ENCODE measurements around the gene IL17RE.
"Not testable (repeated sequence)": the region's sequence is repeated elsewhere in the genome, so short reads cannot be mapped to it uniquely, and the experiment has no call there.

The IL17RE gene, protein sequence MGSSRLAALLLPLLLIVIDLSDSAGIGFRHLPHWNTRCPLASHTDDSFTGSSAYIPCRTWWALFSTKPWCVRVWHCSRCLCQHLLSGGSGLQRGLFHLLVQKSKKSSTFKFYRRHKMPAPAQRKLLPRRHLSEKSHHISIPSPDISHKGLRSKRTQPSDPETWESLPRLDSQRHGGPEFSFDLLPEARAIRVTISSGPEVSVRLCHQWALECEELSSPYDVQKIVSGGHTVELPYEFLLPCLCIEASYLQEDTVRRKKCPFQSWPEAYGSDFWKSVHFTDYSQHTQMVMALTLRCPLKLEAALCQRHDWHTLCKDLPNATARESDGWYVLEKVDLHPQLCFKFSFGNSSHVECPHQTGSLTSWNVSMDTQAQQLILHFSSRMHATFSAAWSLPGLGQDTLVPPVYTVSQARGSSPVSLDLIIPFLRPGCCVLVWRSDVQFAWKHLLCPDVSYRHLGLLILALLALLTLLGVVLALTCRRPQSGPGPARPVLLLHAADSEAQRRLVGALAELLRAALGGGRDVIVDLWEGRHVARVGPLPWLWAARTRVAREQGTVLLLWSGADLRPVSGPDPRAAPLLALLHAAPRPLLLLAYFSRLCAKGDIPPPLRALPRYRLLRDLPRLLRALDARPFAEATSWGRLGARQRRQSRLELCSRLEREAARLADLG

DNA sequence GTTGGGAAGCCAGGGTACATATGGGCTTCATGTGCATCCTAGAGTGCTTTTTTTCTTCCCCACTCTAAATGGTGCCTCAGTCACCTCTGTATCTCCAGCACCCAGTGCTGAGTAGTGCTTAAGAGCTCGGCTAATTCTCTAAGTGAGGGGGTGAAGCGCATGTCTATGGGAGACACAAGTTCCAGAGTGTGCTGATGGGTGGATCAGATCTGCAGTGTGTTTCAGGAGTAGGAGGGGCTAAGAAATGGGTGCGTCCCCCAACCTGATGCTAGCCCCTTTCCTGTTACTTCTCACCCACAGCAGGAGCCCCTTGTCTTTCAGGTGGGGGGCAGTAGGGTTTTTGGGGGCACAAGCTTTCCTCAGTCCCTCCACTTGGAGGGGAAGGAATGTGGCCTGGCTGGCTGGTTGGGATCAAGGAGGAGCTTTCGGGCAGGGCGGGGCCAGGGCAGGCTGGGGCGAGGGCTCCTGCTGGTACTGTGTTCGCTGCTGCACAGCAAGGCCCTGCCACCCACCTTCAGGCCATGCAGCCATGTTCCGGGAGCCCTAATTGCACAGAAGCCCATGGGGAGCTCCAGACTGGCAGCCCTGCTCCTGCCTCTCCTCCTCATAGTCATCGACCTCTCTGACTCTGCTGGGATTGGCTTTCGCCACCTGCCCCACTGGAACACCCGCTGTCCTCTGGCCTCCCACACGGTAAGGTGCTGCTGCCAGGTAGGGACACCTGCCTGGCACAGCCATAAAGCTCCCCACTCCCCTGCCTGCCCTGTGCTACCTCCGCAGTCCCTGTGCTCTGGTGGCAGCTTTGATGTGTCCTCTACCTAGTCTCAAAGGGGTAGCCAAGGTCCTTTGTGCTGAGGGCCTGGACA lies at the start of gene IL17RE:
TSS of gene IL17RE (plus strand) at position 477 of the 866 bp plus-strand sequence. CDS start at position 562, 85 bp downstream.
- Histone ChIP-seq H3K4me1 (ENCODE audit: control insufficient read depth, insufficient read depth, low read length, unreplicated experiment) (peaks cover 39% of the 10 kb centered on the region), H3K79me2 (ENCODE audit: control insufficient read depth, insufficient read depth, low read length, unreplicated experiment) (no peaks in the 10 kb centered on the region), H2AFZ (ENCODE audit: low read length, unreplicated experiment) (peak within 1 kb of the TSS; percentile 96), H3K4me3 (ENCODE audit: low read depth, low read length) (peak within 1 kb of the TSS; percentile 50), H3K27ac (ENCODE audit: low read depth, low read length) (peak within 1 kb of the TSS; percentile 51), H3K36me3 (ENCODE audit: insufficient read depth, low read length) (no peaks in the 10 kb centered on the region), H3K27me3 (ENCODE audit: insufficient read depth, low read length) (no peaks in the 10 kb centered on the region)

DNA sequence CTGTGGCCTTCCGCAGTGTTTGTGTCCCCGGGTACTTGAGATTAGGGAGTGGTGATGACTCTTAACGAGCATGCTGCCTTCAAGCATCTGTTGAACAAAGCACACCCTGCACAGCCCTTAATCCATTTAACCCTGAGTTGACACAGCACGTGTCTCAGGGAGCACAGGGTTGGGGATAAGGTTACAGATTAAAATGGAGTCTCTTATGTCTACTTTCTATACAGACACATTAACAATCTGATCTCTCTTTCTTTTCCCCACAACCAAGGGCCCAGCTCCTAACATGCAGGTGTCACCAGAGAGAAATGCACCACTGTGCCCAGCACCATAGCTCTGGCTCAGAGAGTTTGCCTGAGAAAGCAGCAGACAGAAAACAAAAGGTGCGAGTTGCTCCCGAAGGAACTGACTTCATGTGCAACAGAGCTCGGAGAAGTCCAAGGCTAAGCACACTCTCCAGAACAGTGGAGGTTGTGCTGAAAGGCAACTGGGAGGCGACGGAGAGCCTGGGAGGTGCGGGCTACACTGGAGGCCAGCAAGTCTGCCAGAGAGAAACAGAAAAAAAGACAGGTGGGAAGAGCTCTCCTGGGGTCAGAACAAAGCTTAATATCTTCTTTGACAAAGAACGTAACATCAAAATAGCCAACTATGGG lies 48.2 kb upstream of the IL17RE start:
- not testable (repeated sequence) for H3K4me1 ChIP-seq (ENCODE audit: control insufficient read depth, insufficient read depth, low read length, unreplicated experiment); H3K27me3 ChIP-seq (ENCODE audit: insufficient read depth, low read length); H2AFZ ChIP-seq (ENCODE audit: low read length, unreplicated experiment); H3K27ac ChIP-seq (ENCODE audit: low read depth, low read length); H3K79me2 ChIP-seq (ENCODE audit: control insufficient read depth, insufficient read depth, low read length, unreplicated experiment); H3K4me3 ChIP-seq (ENCODE audit: low read depth, low read length); H3K36me3 ChIP-seq (ENCODE audit: insufficient read depth, low read length)

DNA sequence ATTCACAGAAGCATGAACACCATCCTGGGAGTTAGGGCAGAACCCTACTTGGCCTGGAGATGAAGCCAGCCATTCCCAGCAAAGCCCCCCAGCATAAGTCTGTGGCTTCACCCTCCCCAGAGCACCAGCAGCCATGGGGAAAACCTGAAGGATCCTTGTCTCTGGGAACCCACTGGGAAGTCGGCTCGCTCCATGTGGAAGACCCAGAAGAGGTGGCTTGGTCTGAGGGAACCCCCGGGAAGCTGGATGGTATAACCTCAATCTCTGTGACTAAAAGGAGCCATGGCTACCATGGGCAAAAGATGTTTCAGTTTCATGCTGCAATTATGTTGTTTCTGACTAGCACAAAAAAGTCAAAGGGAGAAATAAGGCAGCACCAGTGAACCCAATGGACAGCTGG lies 47.1 kb upstream of the IL17RE start:
- Histone ChIP-seq H3K36me3 (ENCODE audit: insufficient read depth, low read length) (no peaks in the 10 kb centered on the region), H3K27me3 (ENCODE audit: insufficient read depth, low read length) (no peaks in the 10 kb centered on the region), H3K79me2 (ENCODE audit: control insufficient read depth, insufficient read depth, low read length, unreplicated experiment) (no peaks in the 10 kb centered on the region), H3K27ac (ENCODE audit: low read depth, low read length) (no peak overlapping the region), H2AFZ (ENCODE audit: low read length, unreplicated experiment) (no peak overlapping the region), H3K4me1 (ENCODE audit: control insufficient read depth, insufficient read depth, low read length, unreplicated experiment) (no peaks in the 10 kb centered on the region), H3K4me3 (ENCODE audit: low read depth, low read length) (no peak overlapping the region)

DNA sequence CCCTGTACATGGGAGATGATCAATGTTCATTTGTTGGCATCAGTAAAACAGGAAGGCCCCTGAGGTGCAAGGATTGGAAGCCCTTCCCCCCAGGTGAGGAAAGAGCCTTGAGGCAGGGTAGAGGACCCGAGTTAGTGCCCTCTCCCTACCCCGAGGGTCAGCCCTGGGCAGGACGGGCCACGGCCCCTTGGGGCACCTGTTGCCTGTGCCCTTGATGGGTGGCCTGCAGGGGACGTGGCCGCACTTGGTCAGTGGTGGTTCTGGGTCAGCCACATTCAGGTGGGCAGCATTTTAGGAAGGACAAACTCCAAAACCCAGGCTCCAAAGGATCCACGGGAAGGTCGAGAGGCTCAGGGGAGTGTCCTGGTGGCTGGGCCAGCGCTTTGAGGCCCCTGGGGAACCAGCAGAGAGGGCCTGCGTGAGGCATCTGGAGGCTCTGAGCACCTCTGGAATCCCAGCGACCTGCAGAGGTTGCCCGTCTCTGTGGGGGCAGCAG lies 43.1 kb upstream of the IL17RE start:
- no peak overlapping the region for H2AFZ ChIP-seq (ENCODE audit: low read length, unreplicated experiment)
- H3K4me3 ChIP-seq (ENCODE audit: low read depth, low read length), result no peak overlapping the region
- H3K27ac ChIP-seq (ENCODE audit: low read depth, low read length), result no peak overlapping the region
- peaks cover 14% of the 10 kb centered on the region for H3K4me1 ChIP-seq (ENCODE audit: control insufficient read depth, insufficient read depth, low read length, unreplicated experiment)
- no peaks in the 10 kb centered on the region for H3K27me3 ChIP-seq (ENCODE audit: insufficient read depth, low read length)
- no peaks in the 10 kb centered on the region for H3K79me2 ChIP-seq (ENCODE audit: control insufficient read depth, insufficient read depth, low read length, unreplicated experiment)
- H3K36me3 ChIP-seq (ENCODE audit: insufficient read depth, low read length), result no peaks in the 10 kb centered on the region

DNA sequence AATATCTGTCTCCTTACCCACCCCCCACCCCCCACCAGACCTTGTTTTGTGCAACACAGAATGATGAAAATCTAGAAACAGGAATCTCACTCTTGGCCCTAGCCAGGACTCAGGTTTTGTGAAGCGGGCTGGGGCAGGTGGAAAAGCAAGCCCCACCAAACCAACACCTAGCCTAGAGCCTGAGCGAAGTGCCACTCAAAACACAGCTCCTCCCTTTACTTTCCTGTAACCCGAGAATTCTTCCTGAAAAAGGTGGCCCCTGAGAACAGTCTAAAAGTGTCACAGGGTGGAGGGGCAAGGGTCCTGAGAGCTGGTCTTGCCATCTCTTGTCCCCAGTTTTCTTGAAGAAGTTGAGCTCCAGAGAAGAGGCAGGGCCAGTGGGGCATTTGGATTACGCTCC lies 41.4 kb upstream of the IL17RE start:
- H3K4me3 ChIP-seq (ENCODE audit: low read depth, low read length), result no peak overlapping the region

DNA sequence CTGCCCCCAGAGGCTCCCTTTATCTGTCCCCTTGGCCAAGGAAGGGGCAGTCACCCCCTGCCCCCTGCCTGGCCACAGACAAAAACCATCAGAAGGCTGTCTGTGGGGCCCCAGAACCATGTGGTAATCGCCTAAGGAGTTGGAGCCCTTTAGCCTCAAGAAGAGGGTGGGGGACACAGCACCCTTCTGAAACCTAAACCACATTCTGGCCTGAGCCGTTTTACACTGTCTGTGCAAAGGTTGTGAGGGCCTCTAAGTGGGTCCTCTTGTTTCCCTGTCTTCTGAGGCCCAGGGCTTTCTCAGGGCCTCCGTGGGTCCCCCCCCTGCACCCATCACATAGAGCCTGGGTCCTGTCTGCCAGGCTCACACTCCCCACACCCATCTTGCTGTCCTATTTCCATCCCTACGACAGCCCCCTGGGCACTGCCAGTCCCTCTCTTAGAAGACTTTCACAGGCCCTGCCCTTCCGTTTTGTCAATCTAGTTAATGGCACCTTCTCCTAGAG lies 41.0 kb upstream of the IL17RE start:
- Histone ChIP-seq H3K4me3 (ENCODE audit: low read depth, low read length) (no peak overlapping the region), H3K36me3 (ENCODE audit: insufficient read depth, low read length) (no peaks in the 10 kb centered on the region), H3K27ac (ENCODE audit: low read depth, low read length) (no peak overlapping the region), H3K4me1 (ENCODE audit: control insufficient read depth, insufficient read depth, low read length, unreplicated experiment) (peaks cover 19% of the 10 kb centered on the region), H3K27me3 (ENCODE audit: insufficient read depth, low read length) (no peaks in the 10 kb centered on the region), H2AFZ (ENCODE audit: low read length, unreplicated experiment) (no peak overlapping the region), H3K79me2 (ENCODE audit: control insufficient read depth, insufficient read depth, low read length, unreplicated experiment) (no peaks in the 10 kb centered on the region)

More for the DNA sequence above, 41.4 kb upstream of the IL17RE start:
- Histone ChIP-seq H2AFZ (ENCODE audit: low read length, unreplicated experiment) (no peak overlapping the region), H3K27me3 (ENCODE audit: insufficient read depth, low read length) (no peaks in the 10 kb centered on the region), H3K36me3 (ENCODE audit: insufficient read depth, low read length) (no peaks in the 10 kb centered on the region), H3K4me1 (ENCODE audit: control insufficient read depth, insufficient read depth, low read length, unreplicated experiment) (peaks cover 19% of the 10 kb centered on the region), H3K79me2 (ENCODE audit: control insufficient read depth, insufficient read depth, low read length, unreplicated experiment) (no peaks in the 10 kb centered on the region), H3K27ac (ENCODE audit: low read depth, low read length) (no peak overlapping the region)

DNA sequence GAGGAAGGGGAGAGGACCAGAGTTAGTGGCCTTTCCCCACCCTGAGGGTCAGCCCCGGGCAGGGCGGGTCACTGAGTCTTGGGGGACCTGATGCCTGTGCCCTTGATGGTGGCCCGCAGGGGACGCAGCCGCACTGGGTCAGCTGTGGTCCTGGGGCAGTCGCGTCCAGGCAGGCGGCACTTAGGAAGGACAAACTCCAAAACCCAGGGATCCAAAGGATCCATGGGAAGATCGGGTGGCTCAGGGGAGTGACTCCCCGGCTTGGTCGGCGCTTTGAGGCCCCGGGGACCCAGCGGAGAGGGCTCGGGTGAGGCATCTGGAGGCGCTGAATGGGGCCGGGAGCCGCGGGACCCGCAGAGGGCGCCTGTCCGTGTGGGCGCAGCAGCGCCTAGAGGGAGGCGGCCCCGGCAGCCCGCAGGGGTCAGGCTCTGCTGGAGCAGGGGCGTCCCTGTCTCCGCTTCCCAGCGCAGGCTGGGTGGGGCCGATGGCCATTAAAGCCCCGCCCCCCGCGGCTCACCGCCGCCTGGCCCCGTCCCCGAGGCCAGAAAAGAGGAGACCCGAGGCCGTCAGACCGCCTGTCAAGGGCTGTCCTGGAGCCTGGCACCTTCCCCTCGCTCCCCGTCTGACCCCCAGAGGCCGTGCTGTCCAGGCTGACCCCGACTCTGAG lies 40.1 kb upstream of the IL17RE start:
- Histone ChIP-seq H3K4me1 (ENCODE audit: control insufficient read depth, insufficient read depth, low read length, unreplicated experiment) (peaks cover 19% of the 10 kb centered on the region), H3K79me2 (ENCODE audit: control insufficient read depth, insufficient read depth, low read length, unreplicated experiment) (no peaks in the 10 kb centered on the region), H3K4me3 (ENCODE audit: low read depth, low read length) (no peak overlapping the region), H2AFZ (ENCODE audit: low read length, unreplicated experiment) (no peak overlapping the region), H3K27ac (ENCODE audit: low read depth, low read length) (no peak overlapping the region), H3K27me3 (ENCODE audit: insufficient read depth, low read length) (no peaks in the 10 kb centered on the region), H3K36me3 (ENCODE audit: insufficient read depth, low read length) (no peaks in the 10 kb centered on the region)

DNA sequence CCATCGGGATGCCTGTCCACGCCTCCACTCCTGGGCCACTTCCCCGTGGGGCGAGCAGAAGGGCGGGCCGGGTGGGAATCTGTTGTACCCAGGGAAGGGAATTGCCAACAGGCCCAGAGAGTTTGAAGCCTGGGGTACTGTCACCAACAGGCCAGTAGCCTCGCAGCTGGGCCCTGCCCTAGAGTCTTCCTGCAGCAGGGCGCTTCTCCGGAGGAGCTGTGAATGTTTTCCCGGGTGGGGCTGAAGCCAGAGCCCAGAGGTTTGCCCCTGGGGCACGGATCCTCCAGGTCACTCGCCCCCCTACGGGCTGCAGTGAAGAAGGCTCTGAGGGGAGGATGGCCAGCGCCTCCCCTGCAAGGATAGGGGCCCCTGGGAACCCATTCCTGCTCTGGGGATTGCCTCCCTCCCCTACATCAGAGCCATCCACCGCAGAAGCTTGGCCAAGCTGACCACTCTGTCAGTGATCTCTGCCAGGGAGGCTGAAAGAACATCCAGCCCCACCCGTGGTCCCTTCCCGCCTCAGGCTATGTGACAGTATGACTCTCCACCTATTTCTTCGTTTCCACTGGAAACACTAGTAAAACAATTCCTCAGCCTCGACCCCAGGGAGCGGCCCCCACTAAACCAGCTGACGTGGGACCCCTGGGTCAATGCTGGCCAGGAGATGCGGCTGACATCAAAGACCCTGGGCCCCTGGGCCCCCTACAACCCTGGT lies 39.4 kb upstream of the IL17RE start:
- Histone ChIP-seq H3K4me1 (ENCODE audit: control insufficient read depth, insufficient read depth, low read length, unreplicated experiment) (peaks cover 19% of the 10 kb centered on the region), H3K4me3 (ENCODE audit: low read depth, low read length) (no peak overlapping the region), H2AFZ (ENCODE audit: low read length, unreplicated experiment) (no peak overlapping the region), H3K27me3 (ENCODE audit: insufficient read depth, low read length) (no peaks in the 10 kb centered on the region), H3K27ac (ENCODE audit: low read depth, low read length) (no peak overlapping the region; the same call in 1 of the 2 replicates), H3K79me2 (ENCODE audit: control insufficient read depth, insufficient read depth, low read length, unreplicated experiment) (no peaks in the 10 kb centered on the region), H3K36me3 (ENCODE audit: insufficient read depth, low read length) (no peaks in the 10 kb centered on the region)

DNA sequence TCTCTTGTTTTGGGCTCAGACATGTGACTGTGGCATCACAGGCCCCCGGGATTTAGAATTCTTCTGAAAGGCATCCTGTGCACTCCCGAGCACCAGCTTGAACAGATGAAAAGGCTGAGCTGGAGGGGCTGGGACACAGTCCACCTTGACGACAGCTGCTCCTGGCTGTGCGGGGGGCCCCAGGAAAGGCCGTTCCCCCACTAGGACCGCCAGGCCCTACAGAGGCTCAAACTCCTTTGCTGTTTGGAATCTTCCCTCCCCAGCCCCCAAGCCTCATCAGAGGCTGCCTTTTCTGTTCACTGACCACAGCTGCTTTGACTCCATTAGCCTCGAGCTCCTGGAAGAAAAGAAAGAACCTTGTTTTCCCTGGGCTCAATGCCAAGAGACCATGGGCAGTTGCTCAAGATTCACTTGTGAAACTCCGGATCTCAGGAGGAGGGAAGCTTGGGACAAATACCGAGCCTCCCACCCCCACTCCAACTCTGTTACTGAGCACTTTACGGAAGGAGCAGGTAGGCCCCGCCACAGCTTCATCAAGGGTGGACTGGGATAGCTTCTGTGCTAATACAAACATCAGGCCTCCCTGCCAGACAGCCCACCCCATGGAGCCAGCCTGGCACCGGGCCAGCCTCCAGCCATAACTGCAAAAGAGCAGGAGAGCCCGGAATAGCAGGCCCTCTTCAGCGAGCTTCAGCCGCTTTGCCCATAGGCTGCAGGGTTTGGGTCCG lies 38.3 kb upstream of the IL17RE start:
- H3K4me1 ChIP-seq (ENCODE audit: control insufficient read depth, insufficient read depth, low read length, unreplicated experiment), result peaks cover 19% of the 10 kb centered on the region
- peak overlapping the region; percentile 93 for H2AFZ ChIP-seq (ENCODE audit: low read length, unreplicated experiment)
- no peak overlapping the region for H3K4me3 ChIP-seq (ENCODE audit: low read depth, low read length)
- H3K36me3 ChIP-seq (ENCODE audit: insufficient read depth, low read length), result no peaks in the 10 kb centered on the region
- no peaks in the 10 kb centered on the region for H3K79me2 ChIP-seq (ENCODE audit: control insufficient read depth, insufficient read depth, low read length, unreplicated experiment)
- H3K27me3 ChIP-seq (ENCODE audit: insufficient read depth, low read length), result no peaks in the 10 kb centered on the region
- H3K27ac ChIP-seq (ENCODE audit: low read depth, low read length), result peak overlapping the region; percentile 72

Measured in ACC112 (cell line).